Activated CD8-positive, alpha-beta T cell treated with anti-CD3 and anti-CD28 coated beads for 36 hours (primary cell): ENCODE data around the gene GANAB. TPM values are rescaled to one million over a fixed set of nuclear protein-coding genes. Genes with fewer than 3 reads are reported as not detected.

Experiments
- ATAC-seq: fragments of 200-7000 bp; cut with Tn5 transposase; one replicate; pipeline ENCODE4 v1.10.0; 2021; ENCODE audit warnings: mild to moderate bottlenecking, moderate library complexity
- CTCF ChIA-PET: fragments of 350-600 bp; sonication (Branson Sonifier 250); formaldehyde crosslinking; loops from one replicate; lab custom pipeline; 2021; ENCODE audit warnings: antibody characterized with exemption; lab: Charles Lee
- POLR2A ChIA-PET: fragments of 350-600 bp; sonication (Branson Sonifier 250); formaldehyde crosslinking; loops from one replicate; lab custom pipeline; 2021; ENCODE audit warnings: antibody characterized with exemption; lab: Charles Lee
- DNase-seq: peaks from one replicate; pipeline ENCODE4 v3.0.0-alpha.2; 2020
- H3K27ac Mint-ChIP-seq: one replicate; pipeline ENCODE4 v1.8.0; 2021; ENCODE audit warnings: mild to moderate bottlenecking, mixed read lengths
- H3K27me3 Mint-ChIP-seq: one replicate; pipeline ENCODE4 v1.8.0; 2021; ENCODE audit warnings: mixed read lengths
- H3K36me3 Mint-ChIP-seq: one replicate; pipeline ENCODE4 v1.8.0; 2021; ENCODE audit warnings: low read depth, mixed read lengths
- H3K4me1 Mint-ChIP-seq: one replicate; pipeline ENCODE4 v1.8.0; 2021; ENCODE audit warnings: low read depth, mixed read lengths
- H3K4me3 Mint-ChIP-seq: one replicate; pipeline ENCODE4 v1.8.0; 2021; ENCODE audit warnings: mild to moderate bottlenecking, moderate library complexity, mixed read lengths
- H3K9me3 Mint-ChIP-seq: one replicate; pipeline ENCODE4 v1.8.0; 2021; ENCODE audit warnings: mixed read lengths
- intact Hi-C: fragments of 100-400 bp; cut with micrococcal nuclease; formaldehyde crosslinking; loops from one replicate; pipeline ENCODE4 v1.10.0; 2022
- total RNA-seq, 2 experiments: library from RNA; stranded (reverse); gene quantifications; one replicate each; pipeline ENCODE4 v1.2.3, GENCODE V29; 2021
- TF ChIP-seq, protein P1 (sequence below): fragments of 200-600 bp; IDR thresholded peaks from one replicate; pipeline ENCODE4 v1.8.0; 2022; ENCODE audit warnings: antibody characterized with exemption, mild to moderate bottlenecking

The GANAB gene
- total RNA-seq, 2 experiments from 2014 or later, result 205 to 217 TPM

DNA sequence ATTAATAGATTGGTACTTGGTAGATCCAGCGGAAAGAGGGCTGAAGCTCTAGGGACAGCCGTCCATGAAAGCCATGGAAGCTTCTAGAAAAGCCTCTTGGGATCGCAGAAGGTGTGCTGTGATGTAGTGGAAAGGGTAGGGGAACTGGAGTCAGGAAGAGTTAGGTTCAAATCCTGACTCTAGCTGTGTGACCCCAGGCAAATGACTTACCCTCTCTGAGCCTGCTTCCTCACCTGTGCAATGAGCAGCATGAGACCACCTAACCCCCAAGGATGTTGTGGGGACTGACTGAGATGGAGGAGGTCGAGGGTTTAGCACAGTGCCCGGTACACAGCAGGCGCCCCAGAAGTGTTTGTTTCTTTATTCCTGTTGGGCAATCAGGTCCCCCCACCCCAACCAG lies 36.0 kb downstream of the GANAB start:
- TF ChIP-seq, protein P1, sequence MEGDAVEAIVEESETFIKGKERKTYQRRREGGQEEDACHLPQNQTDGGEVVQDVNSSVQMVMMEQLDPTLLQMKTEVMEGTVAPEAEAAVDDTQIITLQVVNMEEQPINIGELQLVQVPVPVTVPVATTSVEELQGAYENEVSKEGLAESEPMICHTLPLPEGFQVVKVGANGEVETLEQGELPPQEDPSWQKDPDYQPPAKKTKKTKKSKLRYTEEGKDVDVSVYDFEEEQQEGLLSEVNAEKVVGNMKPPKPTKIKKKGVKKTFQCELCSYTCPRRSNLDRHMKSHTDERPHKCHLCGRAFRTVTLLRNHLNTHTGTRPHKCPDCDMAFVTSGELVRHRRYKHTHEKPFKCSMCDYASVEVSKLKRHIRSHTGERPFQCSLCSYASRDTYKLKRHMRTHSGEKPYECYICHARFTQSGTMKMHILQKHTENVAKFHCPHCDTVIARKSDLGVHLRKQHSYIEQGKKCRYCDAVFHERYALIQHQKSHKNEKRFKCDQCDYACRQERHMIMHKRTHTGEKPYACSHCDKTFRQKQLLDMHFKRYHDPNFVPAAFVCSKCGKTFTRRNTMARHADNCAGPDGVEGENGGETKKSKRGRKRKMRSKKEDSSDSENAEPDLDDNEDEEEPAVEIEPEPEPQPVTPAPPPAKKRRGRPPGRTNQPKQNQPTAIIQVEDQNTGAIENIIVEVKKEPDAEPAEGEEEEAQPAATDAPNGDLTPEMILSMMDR, result no peak
- peaks cover 52% of the 10 kb centered on the region for H3K36me3 Mint-ChIP-seq
- intact Hi-C loops, result loop anchor here (5.0 kb wide), 1 partner anchor 37 kb away; the partner anchor contains the start of gene GANAB
- no peaks in the 10 kb centered on the region for H3K9me3 Mint-ChIP-seq
- no peaks in the 10 kb centered on the region for H3K27me3 Mint-ChIP-seq
- H3K27ac Mint-ChIP-seq, result peak overlapping the region; percentile 97
- peak overlapping the region; percentile 96 for H3K4me3 Mint-ChIP-seq
- CTCF ChIA-PET, result interaction anchor here (0.8 to 3.8 kb wide), 8 partner anchors 9 to 144 kb away, joined by 3 to 26 read pairs (median 6); partner anchors contain the start of genes B3GAT3, C11orf98, CSKMT and EEF1G
- DNase-seq (no peak), ATAC-seq (no peak)
- H3K4me1 Mint-ChIP-seq, result peaks cover 60% of the 10 kb centered on the region
- POLR2A ChIA-PET, result interaction anchor here (0.7 to 6.9 kb wide), 14 partner anchors 7 to 245 kb away, joined by 3 to 87 read pairs (median 7); partner anchors contain the start of genes B3GAT3, BSCL2, C11orf98 and CSKMT

DNA sequence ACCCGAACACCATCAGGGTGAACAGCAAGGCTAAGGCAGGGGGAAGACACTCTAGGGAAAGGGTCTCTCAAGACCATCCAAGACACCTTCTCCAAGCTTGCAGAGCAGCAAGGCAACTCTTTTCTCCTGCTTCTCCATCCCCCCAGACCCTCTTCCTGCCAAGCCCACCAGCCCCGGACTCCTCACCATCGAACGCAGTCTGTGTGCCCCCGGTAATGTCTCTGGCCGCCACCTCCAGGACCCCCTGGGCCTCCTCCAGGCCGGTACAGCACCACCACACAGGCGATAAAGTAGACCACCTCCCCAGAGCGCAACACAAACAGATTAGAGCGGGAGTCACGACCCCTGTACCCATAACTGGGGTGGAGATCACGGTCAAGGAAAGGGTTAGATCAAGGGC lies 37.6 kb downstream of the GANAB start:
- H3K4me3 Mint-ChIP-seq, result no peak overlapping the region
- CTCF ChIA-PET, result interaction anchor here (1.0 to 1.7 kb wide), 3 partner anchors 15 to 184 kb away, joined by 4 to 9 read pairs (median 5); partner anchors contain the start of gene TUT1
- DNase-seq (no peak), ATAC-seq (no peak)
- H3K27ac Mint-ChIP-seq, result no peak overlapping the region
- intact Hi-C loops, result no loop called here
- H3K27me3 Mint-ChIP-seq, result no peaks in the 10 kb centered on the region
- H3K4me1 Mint-ChIP-seq, result peaks cover 50% of the 10 kb centered on the region
- TF ChIP-seq, protein P1, result no peak
- no peaks in the 10 kb centered on the region for H3K9me3 Mint-ChIP-seq
- H3K36me3 Mint-ChIP-seq, result peaks cover 58% of the 10 kb centered on the region
- POLR2A ChIA-PET, result interaction anchor here (1.5 to 6.9 kb wide), 4 partner anchors 10 to 247 kb away, joined by 4 to 87 read pairs (median 12); partner anchors contain the start of genes C11orf98, CSKMT and TUT1

DNA sequence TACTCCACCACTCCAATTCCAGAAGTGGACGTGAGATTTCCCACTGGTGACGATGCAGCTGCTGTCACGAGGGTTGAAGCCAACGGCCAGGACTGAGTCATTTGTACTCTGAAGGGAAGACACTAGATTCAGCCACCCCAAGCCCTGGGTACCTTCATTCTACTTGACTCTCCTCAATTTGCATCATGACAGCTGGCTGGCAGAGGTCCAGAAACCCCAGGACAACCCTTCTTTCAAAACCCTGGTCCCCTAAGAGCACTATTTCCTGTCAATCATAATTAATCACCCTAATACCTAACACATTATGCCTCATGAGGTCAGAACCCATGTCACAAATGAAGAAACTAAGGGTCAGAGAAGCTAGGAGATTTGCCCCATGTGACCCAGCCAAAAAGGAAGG lies 38.7 kb downstream of the GANAB start:
- Mint-ChIP-seq H3K9me3 (no peaks in the 10 kb centered on the region), H3K4me3 (no peak overlapping the region), H3K4me1 (peaks cover 46% of the 10 kb centered on the region), H3K27me3 (no peaks in the 10 kb centered on the region), H3K27ac (no peak overlapping the region), H3K36me3 (peaks cover 68% of the 10 kb centered on the region)
- POLR2A ChIA-PET, result interaction anchor here (0.7 to 6.9 kb wide), 4 partner anchors 9 to 30 kb away, joined by 3 to 87 read pairs (median 4); partner anchors contain the start of gene TUT1
- TF ChIP-seq, protein P1, result no peak
- intact Hi-C loops, result no loop called here
- DNase-seq, result peak; percentile 32
- ATAC-seq, result no peak
- CTCF ChIA-PET, result interaction anchor here (0.8 to 1.7 kb wide), 3 partner anchors 16 to 183 kb away, joined by 3 to 9 read pairs (median 5); partner anchors contain the start of gene TUT1

DNA sequence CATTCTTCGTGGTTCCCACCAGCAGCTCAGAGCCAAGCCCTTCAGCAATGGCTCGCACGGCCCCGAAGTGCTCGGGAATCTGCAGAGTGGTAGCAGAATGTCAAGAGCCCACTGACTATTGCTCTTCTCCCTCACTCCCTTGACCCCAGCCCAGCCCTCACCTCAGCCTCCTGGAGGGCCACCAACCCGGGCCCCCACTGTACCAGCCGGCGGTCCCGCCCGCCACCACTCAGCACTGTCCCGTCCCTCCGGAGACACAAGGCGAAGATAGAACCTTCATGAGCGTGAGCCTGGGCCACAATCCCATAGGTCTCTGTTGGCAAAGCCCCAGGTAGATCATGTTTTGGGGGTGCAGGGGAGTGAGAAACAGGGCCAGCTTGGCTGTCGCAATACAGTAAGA lies 40.5 kb downstream of the GANAB start:
- H3K36me3 Mint-ChIP-seq, result peaks cover 62% of the 10 kb centered on the region
- TF ChIP-seq, protein P1, result no peak
- no peak overlapping the region for H3K4me3 Mint-ChIP-seq
- ATAC-seq (no peak), DNase-seq (no peak)
- no peaks in the 10 kb centered on the region for H3K9me3 Mint-ChIP-seq
- H3K27ac Mint-ChIP-seq, result no peak overlapping the region
- H3K27me3 Mint-ChIP-seq, result no peaks in the 10 kb centered on the region
- POLR2A ChIA-PET, result interaction anchor here (0.9 to 1.8 kb wide), 4 partner anchors 12 to 73 kb away, joined by 3 to 5 read pairs (median 4); partner anchors contain the start of genes TUT1 and UBXN1
- CTCF ChIA-PET, result interaction anchor here (1.2 kb wide), 1 partner anchor 14 kb away, joined by 3 read pairs; the partner anchor contains the start of gene TUT1
- peaks cover 46% of the 10 kb centered on the region for H3K4me1 Mint-ChIP-seq
- intact Hi-C loops, result no loop called here

DNA sequence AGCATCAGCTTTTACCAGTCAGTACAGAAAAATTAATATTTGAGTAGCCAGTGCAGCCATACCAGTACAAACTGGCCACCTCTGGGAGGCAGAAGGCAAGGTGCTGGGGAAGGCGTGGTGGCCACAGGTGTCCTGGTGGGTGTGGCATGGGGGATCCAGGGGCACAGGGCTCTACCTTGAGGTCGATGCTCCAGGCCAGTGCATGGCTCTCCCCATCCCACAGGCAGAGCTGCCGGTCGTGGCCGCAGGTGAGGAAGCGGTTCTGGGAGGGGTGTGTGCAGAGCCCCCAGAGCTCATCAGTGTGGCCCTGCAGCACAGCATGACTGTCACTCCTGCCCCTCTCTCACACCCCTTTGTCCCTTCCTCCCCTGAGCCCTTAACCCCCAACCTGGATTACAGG lies 40.9 kb downstream of the GANAB start:
- H3K27ac Mint-ChIP-seq, result no peak overlapping the region
- peaks cover 64% of the 10 kb centered on the region for H3K36me3 Mint-ChIP-seq
- POLR2A ChIA-PET, result interaction anchor here (0.9 to 1.8 kb wide), 5 partner anchors 12 to 74 kb away, joined by 3 to 5 read pairs (median 4); partner anchors contain the start of genes TUT1 and UBXN1

More for the DNA sequence above, 40.9 kb downstream of the GANAB start:
- ATAC-seq, result no peak
- DNase-seq, result no peak
- Mint-ChIP-seq H3K4me1 (peaks cover 43% of the 10 kb centered on the region), H3K4me3 (no peak overlapping the region), H3K27me3 (no peaks in the 10 kb centered on the region), H3K9me3 (no peaks in the 10 kb centered on the region)
- CTCF ChIA-PET, result interaction anchor here (1.2 kb wide), 1 partner anchor 14 kb away, joined by 3 read pairs; the partner anchor contains the start of gene TUT1
- intact Hi-C loops, result no loop called here
- TF ChIP-seq, protein P1, result no peak
